ENCODE measurements around the gene VWA3B. TPM values are rescaled to one million over a fixed set of nuclear protein-coding genes. Genes with fewer than 3 reads are reported as not detected.

The VWA3B gene
- total and polyA plus RNA-seq, 2 of the 4 experiments (the other 2 are of a cell fraction), result not detected

GRCh38 chr2:98327776-98328175 lies 240.8 kb downstream of the VWA3B start:
- TF ChIP-seq FOS (IDR thresholded peaks at IDR 0.05; ENCODE audit: low read depth, low read length) (no peak), POLR2A (IDR thresholded peaks at IDR 0.05; ENCODE audit: low read depth, low read length) (no peak), RCOR1 (IDR thresholded peaks at IDR 0.05; ENCODE audit: insufficient replicate concordance, low read length) (no peak), MAZ (IDR thresholded peaks at IDR 0.05; ENCODE audit: borderline replicate concordance, low read depth, low read length) (no peak), CTCF (conservative IDR thresholded peaks at IDR 0.05; ENCODE audit: low read depth, low read length) (no peak), RAD21 (IDR thresholded peaks at IDR 0.05; ENCODE audit: low read length) (no peak), MXI1 (IDR thresholded peaks at IDR 0.05; ENCODE audit: borderline replicate concordance, low read depth, low read length) (no peak), CEBPB (IDR thresholded peaks at IDR 0.05; ENCODE audit: low read depth, low read length) (no peak), NFE2L2 (IDR thresholded peaks at IDR 0.05; ENCODE audit: low read depth, low read length) (no peak), ELK1 (IDR thresholded peaks at IDR 0.05; ENCODE audit: borderline replicate concordance, low read depth, low read length) (no peak), BHLHE40 (IDR thresholded peaks at IDR 0.05; ENCODE audit: low read depth, low read length) (no peak), SMC3 (IDR thresholded peaks at IDR 0.05; ENCODE audit: low read depth, low read length) (no peak), MAFK (IDR thresholded peaks at IDR 0.05; ENCODE audit: low read depth, low read length) (no peak), CHD1 (IDR thresholded peaks at IDR 0.05; ENCODE audit: low read depth, low read length) (no peak), RFX5 (IDR thresholded peaks at IDR 0.05; ENCODE audit: low read depth, low read length) (no peak)
- TF ChIP-seq, protein P1, sequence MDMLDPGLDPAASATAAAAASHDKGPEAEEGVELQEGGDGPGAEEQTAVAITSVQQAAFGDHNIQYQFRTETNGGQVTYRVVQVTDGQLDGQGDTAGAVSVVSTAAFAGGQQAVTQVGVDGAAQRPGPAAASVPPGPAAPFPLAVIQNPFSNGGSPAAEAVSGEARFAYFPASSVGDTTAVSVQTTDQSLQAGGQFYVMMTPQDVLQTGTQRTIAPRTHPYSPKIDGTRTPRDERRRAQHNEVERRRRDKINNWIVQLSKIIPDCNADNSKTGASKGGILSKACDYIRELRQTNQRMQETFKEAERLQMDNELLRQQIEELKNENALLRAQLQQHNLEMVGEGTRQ (IDR thresholded peaks at IDR 0.05; ENCODE audit: low read depth, low read length), result no peak
- Histone ChIP-seq H2BK120ac (ENCODE audit: low read depth, low read length) (no peak overlapping the region), H2BK20ac (ENCODE audit: low read depth, low read length) (no peak overlapping the region), H3K18ac (ENCODE audit: low read depth, low read length) (no peak overlapping the region), H3K14ac (replicated peaks; ENCODE audit: low read depth, low read length) (no peak overlapping the region), H2BK15ac (ENCODE audit: low read depth, low read length) (no peak overlapping the region), H2AK9ac (replicated peaks; ENCODE audit: low read depth, low read length, poor library complexity) (no peak overlapping the region), H3K9me1 (ENCODE audit: insufficient read depth, low read length) (no peaks in the 10 kb centered on the region), H3K27ac (ENCODE audit: insufficient read depth, low read length) (no peak overlapping the region), H4K91ac (ENCODE audit: insufficient read depth, low read depth, low read length) (no peak overlapping the region), H4K20me1 (ENCODE audit: insufficient read depth, low read length) (no peaks in the 10 kb centered on the region), H3K23ac (ENCODE audit: low read depth, low read length) (no peak overlapping the region), H3K79me1 (ENCODE audit: low read depth in 1 of 2, low read length in 2 of 2) (no peaks in the 10 kb centered on the region), H3K27me3 (ENCODE audit: control insufficient read depth, insufficient read depth, low read length) (no peaks in the 10 kb centered on the region; the same call in 1 of the 2 replicates), H4K5ac (ENCODE audit: low read depth, low read length) (no peak overlapping the region), H3K4me2 (ENCODE audit: low read depth, low read length) (no peak overlapping the region), H3K9me3 (ENCODE audit: control insufficient read depth, insufficient read depth, low read length) (no peaks in the 10 kb centered on the region), H2AFZ (replicated peaks; ENCODE audit: low read length, poor library complexity) (no peak overlapping the region), H3K36me3 (ENCODE audit: control insufficient read depth, insufficient read depth, low read length) (no peaks in the 10 kb centered on the region), H2BK5ac (ENCODE audit: low read depth, low read length, poor library complexity, severe bottlenecking) (no peak overlapping the region), H3K9ac (ENCODE audit: low read depth, low read length) (no peak overlapping the region), H4K8ac (ENCODE audit: low read depth in 2 of 2, low read length in 2 of 2) (no peak overlapping the region), H3K4me1 (ENCODE audit: control insufficient read depth, insufficient read depth, low read length) (peaks cover 3% of the 10 kb centered on the region; the same call in 1 of the 2 replicates), H2AK5ac (ENCODE audit: low read depth, low read length) (no peak overlapping the region), H3K4ac (ENCODE audit: low read depth, low read length) (no peak overlapping the region), H3K56ac (ENCODE audit: extremely low read depth, insufficient read depth, low read length) (no peak overlapping the region), H3K4me3 (ENCODE audit: insufficient read depth, low read depth, low read length) (no peak overlapping the region)
- CTCF ChIA-PET, result no interaction called here
- DNase-seq (no peak), ATAC-seq (ENCODE audit: low read depth) (no peak)
- intact Hi-C loops (cut with micrococcal nuclease), result no loop called here
- no TSS peak for BruUV-seq (replicated peaks)
- in situ Hi-C loops (cut with MboI; ENCODE audit: low sequenced_read_pairs), result no loop called here
- WGBS, 2 experiments (ENCODE audit: extremely low coverage in 2 of 2, insufficient read length in 1 of 2), result 100% methylated on average over 3 of the region's 4 CpGs; no CpG with 5 or more reads in 1 of the 2 experiments
- dilution Hi-C loops (cut with HindIII; ENCODE audit: low sequenced_read_pairs, unreplicated experiment), result no loop called here
- POLR2A ChIA-PET (ENCODE audit: unreplicated experiment), result no interaction called here

All from IMR-90 (cell line).